ENCODE measurements around the gene CHST3. TPM values are rescaled to one million over a fixed set of nuclear protein-coding genes. Genes with fewer than 3 reads are reported as not detected.

The CHST3 gene
- total and polyA plus RNA-seq, 10 of the 15 experiments (the other 5 are each of a cell fraction or from before 2014, with no cell fraction given), result 0.03 to 0.50 (median 0.05) TPM; not detected in 2

DNA sequence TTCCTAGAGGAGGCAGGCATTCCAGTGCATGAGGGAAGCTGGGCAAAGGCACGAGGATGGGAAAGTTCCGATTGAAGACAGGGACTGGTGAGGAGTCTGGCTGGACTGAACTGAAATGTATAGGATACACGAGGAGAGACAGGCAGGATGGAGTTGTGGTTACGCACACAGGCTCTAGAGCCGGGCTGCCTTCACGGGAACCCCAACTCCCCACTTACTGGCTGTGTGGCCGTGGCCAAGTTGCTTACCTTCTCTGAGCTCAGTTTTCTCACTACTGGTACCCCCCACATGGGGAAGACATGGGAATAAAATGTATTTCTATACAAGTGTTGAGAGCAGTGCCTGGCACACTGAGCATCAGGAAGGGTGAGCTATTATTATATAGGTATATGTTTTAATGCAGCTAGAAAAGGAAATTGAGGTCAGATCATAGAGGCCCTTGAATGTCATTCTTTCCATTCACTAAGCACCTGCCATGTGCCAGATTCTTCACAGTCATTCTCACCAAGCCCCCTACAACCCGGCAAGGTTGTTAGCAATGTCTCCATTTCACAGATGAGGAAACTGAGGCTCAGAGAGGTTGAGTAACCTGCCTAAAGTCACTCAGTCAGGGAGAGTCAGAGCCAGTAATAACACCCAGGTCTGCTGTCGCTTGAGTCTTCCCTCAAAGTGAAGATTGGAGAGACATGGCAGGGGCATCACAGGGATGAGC lies 9.7 kb downstream of the CHST3 start:
- H2AFZ ChIP-seq (ENCODE audit: control insufficient read depth, low read depth, low read length), result no peak overlapping the region
- no peaks in the 10 kb centered on the region for H4K20me1 ChIP-seq (ENCODE audit: control insufficient read depth, insufficient read depth)
- ATAC-seq, result peak; percentile 15
- in situ Hi-C loops (cut with MboI) (no loop called here), intact Hi-C loops (cut with micrococcal nuclease; ENCODE audit: unreplicated experiment) (no loop called here)
- no peaks in the 10 kb centered on the region; a peak in 1 of 4 replicates for H3K27me3 ChIP-seq (replicated peaks in 1 of 2; ENCODE audit: control insufficient read depth in 2 of 2, insufficient read depth in 2 of 2, low read length in 1 of 2)
- no peaks in the 10 kb centered on the region for H3K79me2 ChIP-seq (ENCODE audit: control insufficient read depth, insufficient read depth, low read length)
- ChIA-PET RAD21 (ENCODE audit: unreplicated experiment) (interaction anchor here (1.6 kb wide), 2 partner anchors 11 to 22 kb away, joined by 4 to 12 read pairs; no protein-coding TSS in a partner anchor), CTCF (interaction anchor here (1.0 to 2.7 kb wide), 5 partner anchors 10 to 76 kb away, joined by 3 to 11 read pairs (median 6); no protein-coding TSS in a partner anchor), SMC1A (ENCODE audit: uncharacterized antibody, unreplicated experiment) (interaction anchor here (0.8 to 3.3 kb wide), 5 partner anchors 11 to 61 kb away, joined by 3 to 17 read pairs (median 3); no protein-coding TSS in a partner anchor), POLR2A (interaction anchor here (0.9 kb wide), 1 partner anchor 11 kb away, joined by 6 read pairs; no protein-coding TSS in a partner anchor)
- H3K4me3 ChIP-seq, result no peak overlapping the region
- peak overlapping the region; percentile 27; the same call in 1 of the 2 replicates for H3K4me2 ChIP-seq (ENCODE audit: control insufficient read depth, insufficient read depth)
- DNase-seq (ENCODE audit: low read depth, low spot score), result no peak
- no peaks in the 10 kb centered on the region for H3K36me3 ChIP-seq (ENCODE audit: control insufficient read depth in 2 of 2, insufficient read depth in 2 of 2, low read length in 1 of 2)
- no TSS peak for BruUV-seq (replicated peaks)
- H3K9ac ChIP-seq (ENCODE audit: control insufficient read depth, insufficient read depth, low read length), result no peak overlapping the region
- H3K9me3 ChIP-seq (replicated peaks; ENCODE audit: control insufficient read depth, insufficient read depth, low read length), result no peaks in the 10 kb centered on the region
- WGBS (ENCODE audit: insufficient coverage, insufficient replicate concordance, low lambda C conversion rate, missing lambda C conversion rate), result 50% methylated on average over 9 of the region's 9 CpGs
- peaks cover 22% of the 10 kb centered on the region for H3K4me1 ChIP-seq (ENCODE audit: control insufficient read depth, insufficient read depth, low read length)
- FAIRE-seq, result no peak
- TF ChIP-seq PKNOX1 (IDR thresholded peaks at IDR 0.05) (no peak), BCLAF1 (IDR thresholded peaks at IDR 0.05) (no peak), CREM (IDR thresholded peaks at IDR 0.05; ENCODE audit: low read depth) (no peak), SP1 (IDR thresholded peaks at IDR 0.05; ENCODE audit: low read depth, low read length) (no peak)
- no peak overlapping the region for H3K27ac ChIP-seq (ENCODE audit: control insufficient read depth, insufficient read depth)

Data from GM12878 (cell line).